Calu3 (cell line): ENCODE measurements around the gene ZNF773. TPM values are rescaled to one million over a fixed set of nuclear protein-coding genes. Genes with fewer than 3 reads are reported as not detected.

Experiments used
- BruUV-seq: library from RNA; stranded (reverse); fragments of 400-500 nt; replicated peaks from 2 replicates; lab custom pipeline; 2021; lab: Mats Ljungman, UMichigan
- CTCF ChIA-PET: fragments of 300-600 bp; sonication (Branson Sonifier 250); formaldehyde crosslinking; loops from one replicate; lab custom pipeline; 2022; ENCODE audit warnings: antibody characterized with exemption; lab: Charles Lee
- DNase-seq: peaks from one replicate; pipeline ENCODE4 v3.0.0; 2022
- H3K27ac Mint-ChIP-seq: one replicate; pipeline ENCODE4 v1.8.0; 2022; ENCODE audit warnings: mixed read lengths; ENCODE audit not compliant: unreplicated experiment
- H3K27me3 Mint-ChIP-seq: one replicate; pipeline ENCODE4 v1.8.0; 2022; ENCODE audit warnings: mixed read lengths; ENCODE audit not compliant: unreplicated experiment
- H3K36me3 Mint-ChIP-seq: one replicate; pipeline ENCODE4 v1.8.0; 2022; ENCODE audit warnings: mild to moderate bottlenecking, moderate library complexity, mixed read lengths; ENCODE audit not compliant: insufficient read depth, unreplicated experiment
- H3K4me1 Mint-ChIP-seq: one replicate; pipeline ENCODE4 v1.8.0; 2022; ENCODE audit warnings: mild to moderate bottlenecking, low read depth, mixed read lengths; ENCODE audit not compliant: unreplicated experiment
- H3K4me3 Mint-ChIP-seq: one replicate; pipeline ENCODE4 v1.8.0; 2022; ENCODE audit warnings: mild to moderate bottlenecking, low read depth, moderate library complexity, mixed read lengths; ENCODE audit not compliant: unreplicated experiment
- H3K9me3 Mint-ChIP-seq: one replicate; pipeline ENCODE4 v1.8.0; 2022; ENCODE audit warnings: low read depth, mixed read lengths; ENCODE audit not compliant: unreplicated experiment
- intact Hi-C: fragments of 100-400 bp; cut with micrococcal nuclease; formaldehyde crosslinking; loops from one replicate; pipeline ENCODE4 v1.10.0; 2022; ENCODE audit not compliant: unreplicated experiment
- total RNA-seq: library from RNA; stranded (reverse); gene quantifications from 2 replicates; pipeline ENCODE4 v1.2.3, GENCODE V29; 2022
- TF ChIP-seq, protein P1 (sequence below): fragments of 200-600 bp; IDR thresholded peaks from one replicate; pipeline ENCODE4 v1.8.0; 2022; ENCODE audit warnings: antibody characterized with exemption; ENCODE audit not compliant: unreplicated experiment

ZNF773 gene
- total RNA-seq, 1 experiment from 2014 or later = 13.4 TPM

DNA sequence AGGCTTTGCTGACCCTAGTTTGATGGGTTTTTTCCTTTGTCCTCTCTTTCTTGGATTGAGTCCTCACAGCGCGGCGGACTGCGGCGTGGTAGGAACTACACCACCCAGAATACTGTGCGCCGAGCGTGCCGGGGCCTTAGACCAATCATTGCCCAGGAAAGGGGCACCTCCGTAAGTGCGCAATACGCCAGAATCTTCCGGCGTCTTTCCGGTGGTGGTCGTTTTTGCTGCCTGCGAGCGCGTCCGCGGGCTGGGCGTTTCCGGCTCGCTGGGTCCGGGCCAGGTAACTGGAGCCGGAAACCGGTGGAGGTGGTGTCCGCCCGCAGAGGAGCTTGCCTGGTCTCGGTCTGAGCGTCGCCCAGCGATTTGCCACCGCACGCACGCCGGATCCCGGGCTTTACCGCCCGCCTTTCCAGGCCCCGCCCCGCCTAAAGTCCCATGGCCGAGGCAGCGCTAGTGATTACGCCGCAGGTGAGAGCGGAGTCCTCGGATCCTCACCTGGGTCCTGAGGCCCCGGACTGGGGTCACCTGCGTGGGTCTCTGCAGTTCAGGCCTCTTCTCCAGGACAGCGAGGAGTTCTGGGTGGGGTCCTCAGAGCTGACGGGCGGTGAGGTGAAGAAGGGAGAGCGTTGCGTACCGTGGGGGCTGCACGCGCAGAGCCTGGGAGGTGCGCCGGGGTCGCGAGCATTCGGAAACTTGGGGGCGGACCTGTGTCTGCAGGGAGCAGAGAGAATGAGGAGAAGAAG is 27.6 kb downstream of the ZNF773 start, which contains the start of gene ZNF549:
ZNF549 (plus strand) TSS at position 221 of the 746 bp plus-strand sequence; CDS start at position 439, 218 bp downstream.
- peak; percentile 92 for DNase-seq
- TF ChIP-seq, protein P1, sequence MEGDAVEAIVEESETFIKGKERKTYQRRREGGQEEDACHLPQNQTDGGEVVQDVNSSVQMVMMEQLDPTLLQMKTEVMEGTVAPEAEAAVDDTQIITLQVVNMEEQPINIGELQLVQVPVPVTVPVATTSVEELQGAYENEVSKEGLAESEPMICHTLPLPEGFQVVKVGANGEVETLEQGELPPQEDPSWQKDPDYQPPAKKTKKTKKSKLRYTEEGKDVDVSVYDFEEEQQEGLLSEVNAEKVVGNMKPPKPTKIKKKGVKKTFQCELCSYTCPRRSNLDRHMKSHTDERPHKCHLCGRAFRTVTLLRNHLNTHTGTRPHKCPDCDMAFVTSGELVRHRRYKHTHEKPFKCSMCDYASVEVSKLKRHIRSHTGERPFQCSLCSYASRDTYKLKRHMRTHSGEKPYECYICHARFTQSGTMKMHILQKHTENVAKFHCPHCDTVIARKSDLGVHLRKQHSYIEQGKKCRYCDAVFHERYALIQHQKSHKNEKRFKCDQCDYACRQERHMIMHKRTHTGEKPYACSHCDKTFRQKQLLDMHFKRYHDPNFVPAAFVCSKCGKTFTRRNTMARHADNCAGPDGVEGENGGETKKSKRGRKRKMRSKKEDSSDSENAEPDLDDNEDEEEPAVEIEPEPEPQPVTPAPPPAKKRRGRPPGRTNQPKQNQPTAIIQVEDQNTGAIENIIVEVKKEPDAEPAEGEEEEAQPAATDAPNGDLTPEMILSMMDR = no peak
- intact Hi-C loops = no loop called here
- Mint-ChIP-seq H3K27me3 (no peaks in the 10 kb centered on the region), H3K36me3 (peaks cover 16% of the 10 kb centered on the region), H3K4me3 (peak within 1 kb of the TSS; percentile 82), H3K27ac (peak within 1 kb of the TSS; percentile 35), H3K9me3 (peaks cover 23% of the 10 kb centered on the region), H3K4me1 (peaks cover 10% of the 10 kb centered on the region)
- BruUV-seq = TSS peak; percentile 30
- CTCF ChIA-PET = interaction anchor here (0.5 to 0.6 kb wide), 3 partner anchors 142 to 659 kb away, joined by 3 to 4 read pairs (median 4); no protein-coding TSS in a partner anchor

DNA sequence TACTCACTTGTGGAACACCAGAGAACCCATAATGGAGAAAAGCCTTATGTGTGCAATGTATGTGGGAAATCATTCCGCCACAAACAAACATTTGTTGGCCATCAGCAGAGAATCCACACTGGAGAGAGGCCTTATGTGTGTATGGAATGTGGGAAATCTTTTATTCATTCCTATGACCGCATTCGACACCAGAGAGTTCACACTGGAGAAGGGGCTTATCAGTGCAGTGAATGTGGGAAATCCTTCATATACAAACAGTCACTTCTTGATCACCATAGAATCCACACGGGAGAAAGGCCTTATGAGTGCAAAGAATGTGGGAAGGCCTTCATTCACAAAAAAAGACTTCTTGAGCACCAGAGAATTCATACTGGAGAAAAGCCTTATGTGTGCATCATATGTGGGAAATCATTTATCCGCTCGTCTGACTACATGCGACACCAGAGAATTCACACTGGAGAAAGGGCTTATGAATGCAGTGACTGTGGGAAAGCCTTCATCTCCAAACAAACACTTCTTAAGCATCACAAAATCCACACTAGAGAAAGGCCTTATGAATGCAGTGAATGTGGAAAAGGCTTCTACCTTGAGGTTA is 38.3 kb downstream of the ZNF773 start:
- Mint-ChIP-seq H3K27ac (no peak overlapping the region), H3K4me3 (no peak overlapping the region), H3K27me3 (no peaks in the 10 kb centered on the region), H3K9me3 (peaks cover 45% of the 10 kb centered on the region), H3K36me3 (peaks cover 41% of the 10 kb centered on the region), H3K4me1 (no peaks in the 10 kb centered on the region)
- intact Hi-C loops = no loop called here
- BruUV-seq = no TSS peak
- no peak for DNase-seq
- CTCF ChIA-PET = no interaction called here
- TF ChIP-seq, protein P1 = no peak

- TF ChIP-seq, protein P1 = no peak
- no peaks in the 10 kb centered on the region for H3K27me3 Mint-ChIP-seq
- intact Hi-C loops = no loop called here
- CTCF ChIA-PET = no interaction called here
- peaks cover 38% of the 10 kb centered on the region for H3K9me3 Mint-ChIP-seq
- H3K27ac Mint-ChIP-seq = no peak overlapping the region
- H3K36me3 Mint-ChIP-seq = peaks cover 82% of the 10 kb centered on the region
- H3K4me3 Mint-ChIP-seq = no peak overlapping the region
- no peaks in the 10 kb centered on the region for H3K4me1 Mint-ChIP-seq
- no TSS peak for BruUV-seq
- no peak for DNase-seq
Measured at GRCh38 chr19:57546513-57546912, 46.8 kb downstream of the ZNF773 start.

GRCh38 chr19:57552432-57552831 is 52.7 kb downstream of the ZNF773 start:
- intact Hi-C loops = no loop called here
- H3K4me1 Mint-ChIP-seq = no peaks in the 10 kb centered on the region
- H3K27me3 Mint-ChIP-seq = no peaks in the 10 kb centered on the region
- no peak for DNase-seq
- TF ChIP-seq, protein P1 = no peak
- no TSS peak for BruUV-seq
- peaks cover 32% of the 10 kb centered on the region for H3K9me3 Mint-ChIP-seq
- H3K4me3 Mint-ChIP-seq = no peak overlapping the region
- CTCF ChIA-PET = no interaction called here
- peaks cover 76% of the 10 kb centered on the region for H3K36me3 Mint-ChIP-seq
- H3K27ac Mint-ChIP-seq = no peak overlapping the region
